UCSD-AML1 (cell line): ENCODE data around the gene YBEY.

Experiments used
- DNase-seq: peaks from one replicate; lab custom pipeline; 2025; ENCODE audit not compliant: unreplicated experiment; lab: John Stamatoyannopoulos, UW

YBEY gene

GRCh38 chr21:46325073-46325912 is 39.2 kb downstream of the YBEY start:
- peak; percentile 55 for DNase-seq

GRCh38 chr21:46326110-46326703 is 40.1 kb downstream of the YBEY start:
- no peak for DNase-seq

GRCh38 chr21:46327711-46328110 is 41.6 kb downstream of the YBEY start:
- no peak for DNase-seq

GRCh38 chr21:46328151-46328550 is 42.0 kb downstream of the YBEY start:
- no peak for DNase-seq

- DNase-seq, result no peak
Observed at GRCh38 chr21:46329796-46330195, 43.7 kb downstream of the YBEY start.

- DNase-seq, result no peak
Observed at GRCh38 chr21:46334351-46335140, 48.4 kb downstream of the YBEY start.

- no peak for DNase-seq
Observed at GRCh38 chr21:46336603-46337002, 50.5 kb downstream of the YBEY start.

GRCh38 chr21:46340998-46341397 is 54.9 kb downstream of the YBEY start:
- DNase-seq, result no peak

- DNase-seq, result no peak
Observed at GRCh38 chr21:46344219-46344915, 58.2 kb downstream of the YBEY start.

GRCh38 chr21:46345861-46346260 is 59.7 kb downstream of the YBEY start:
- DNase-seq, result no peak

- no peak for DNase-seq
Observed at GRCh38 chr21:46346296-46347202, 60.4 kb downstream of the YBEY start.

GRCh38 chr21:46347203-46347550 is 61.0 kb downstream of the YBEY start:
- DNase-seq, result no peak
